NCI-H128 (cell line): ENCODE results near the gene GPC3.
A peak's percentile ranks its signal among the peaks of the same experiment; 100 is the strongest.

Source experiments
- DNase-seq: peaks from one replicate; lab custom pipeline; 2025; ENCODE audit not compliant: unreplicated experiment; lab: John Stamatoyannopoulos, UW

Gene GPC3

GRCh38 chrX:133702230-133702629, 283.2 kb downstream of the GPC3 start:
- DNase-seq, result no peak

- DNase-seq, result no peak
Measured at GRCh38 chrX:133699023-133699728, 286.2 kb downstream of the GPC3 start.

- no peak for DNase-seq
Measured at GRCh38 chrX:133698298-133698697, 287.1 kb downstream of the GPC3 start.

GRCh38 chrX:133697656-133698055, 287.7 kb downstream of the GPC3 start:
- DNase-seq, result no peak

GRCh38 chrX:133689997-133690599, 295.3 kb downstream of the GPC3 start:
- no peak for DNase-seq

GRCh38 chrX:133685822-133686221, 299.6 kb downstream of the GPC3 start:
- no peak for DNase-seq

GRCh38 chrX:133681897-133682296, 303.5 kb downstream of the GPC3 start:
- no peak for DNase-seq

- no peak for DNase-seq
Measured at GRCh38 chrX:133681421-133681820, 304.0 kb downstream of the GPC3 start.

- no peak for DNase-seq
Measured at GRCh38 chrX:133677123-133678063, 308.0 kb downstream of the GPC3 start.

GRCh38 chrX:133676344-133677122, 308.9 kb downstream of the GPC3 start:
- peak; percentile 18 for DNase-seq

- DNase-seq, result no peak
Measured at GRCh38 chrX:133674726-133675470, 310.5 kb downstream of the GPC3 start.

GRCh38 chrX:133670383-133670782, 315.0 kb downstream of the GPC3 start:
- DNase-seq, result no peak

GRCh38 chrX:133669214-133669613, 316.2 kb downstream of the GPC3 start:
- no peak for DNase-seq

GRCh38 chrX:133668225-133668931, 317.0 kb downstream of the GPC3 start:
- no peak for DNase-seq

GRCh38 chrX:133666256-133666655, 319.1 kb downstream of the GPC3 start:
- DNase-seq, result no peak

- DNase-seq, result no peak
Measured at GRCh38 chrX:133661962-133662839, 323.2 kb downstream of the GPC3 start.

- DNase-seq, result no peak
Measured at GRCh38 chrX:133660281-133660680, 325.1 kb downstream of the GPC3 start.

- DNase-seq, result no peak
Measured at GRCh38 chrX:133658293-133658911, 327.0 kb downstream of the GPC3 start.
